Neural cell (in vitro differentiated cells): ENCODE data around the gene VOPP1. TPM values are rescaled to one million over a fixed set of nuclear protein-coding genes. Genes with fewer than 3 reads are reported as not detected.

ENCODE experiments used
- H2AFZ ChIP-seq: fragments of 200-600, 300-800 bp; sonication (generic), shearing (Covaris generic); 2 replicates; pipeline ENCODE4 v1.6.0; 2014; ENCODE audit warnings: low read depth, mild to moderate bottlenecking, antibody characterized with exemption, low read length, moderate library complexity
- H3F3A ChIP-seq: fragments of 200-600 bp; shearing (Covaris generic); 2 replicates; pipeline ENCODE4 v1.6.1; 2016; ENCODE audit warnings: mild to moderate bottlenecking, moderate library complexity, mixed read lengths, antibody characterized with exemption, low read length; ENCODE audit not compliant: insufficient read depth, poor library complexity, severe bottlenecking
- H3K27ac ChIP-seq: fragments of 200-600, 300-800 bp; sonication (generic), shearing (Covaris generic); 2 replicates; pipeline ENCODE4 v1.5.1; 2014; ENCODE audit warnings: mild to moderate bottlenecking, low read length, moderate library complexity
- H3K27me3 ChIP-seq: fragments of 300-800, 200-600 bp; sonication (generic), shearing (Covaris generic); 2 replicates; pipeline ENCODE4 v1.6.0; 2014; ENCODE audit warnings: mild to moderate bottlenecking, low read depth, low read length, moderate library complexity; ENCODE audit not compliant: insufficient read depth
- H3K36me3 ChIP-seq: fragments of 300-800, 200-600 bp; sonication (generic), shearing (Covaris generic); 2 replicates; pipeline ENCODE4 v1.5.1; 2014; ENCODE audit warnings: mild to moderate bottlenecking, antibody characterized with exemption, low read length, moderate library complexity; ENCODE audit not compliant: insufficient read depth
- H3K4me2 ChIP-seq: fragments of 300-800, 200-600 bp; sonication (generic), shearing (Covaris generic); 2 replicates; pipeline ENCODE4 v1.6.0; 2014; ENCODE audit warnings: mild to moderate bottlenecking, low read length
- H3K4me3 ChIP-seq: fragments of 300-800, 200-600 bp; sonication (generic), shearing (Covaris generic); 2 replicates; pipeline ENCODE4 v1.5.1; 2014; ENCODE audit warnings: mild to moderate bottlenecking, low read length, moderate library complexity
- H3K79me2 ChIP-seq: fragments of 200-600 bp; shearing (Covaris generic); replicated peaks from 2 replicates; pipeline ENCODE4 v1.6.0; 2014; ENCODE audit warnings: mild to moderate bottlenecking, low read length, moderate library complexity; ENCODE audit not compliant: insufficient read depth
- H3K9ac ChIP-seq: fragments of 300-800, 200-600 bp; sonication (generic), shearing (Covaris generic); 2 replicates; pipeline ENCODE4 v1.6.1; 2016; ENCODE audit warnings: mild to moderate bottlenecking, low read length, mixed read lengths
- H3K9me2 ChIP-seq: fragments of 200-600 bp; shearing (Covaris generic); 2 replicates; pipeline ENCODE4 v1.6.1; 2016; ENCODE audit warnings: mild to moderate bottlenecking, low read length, mixed read lengths; ENCODE audit not compliant: insufficient read depth
- H3K9me3 ChIP-seq: fragments of 200-600, 300-800 bp; sonication (generic), shearing (Covaris generic); 2 replicates; pipeline ENCODE4 v1.6.1; 2016; ENCODE audit warnings: mild to moderate bottlenecking, mixed run types, low read length, moderate library complexity, mixed read lengths
- H4K20me1 ChIP-seq: fragments of 200-600 bp; shearing (Covaris generic); 2 replicates; pipeline ENCODE4 v1.6.1; 2016; ENCODE audit warnings: mild to moderate bottlenecking, mixed run types; ENCODE audit not compliant: insufficient read depth
- CTCF ChIP-seq: fragments of 450-650 bp; IDR thresholded peaks from 2 replicates; pipeline ENCODE4 v1.5.1; 2014; ENCODE audit warnings: antibody characterized with exemption, mild to moderate bottlenecking, moderate library complexity; ENCODE audit not compliant: poor library complexity, severe bottlenecking
- EP300 ChIP-seq: fragments of 450-650 bp; conservative IDR thresholded peaks from 2 replicates; pipeline ENCODE4 v1.6.1; 2014; ENCODE audit warnings: antibody characterized with exemption, mild to moderate bottlenecking, moderate library complexity; ENCODE audit not compliant: poor library complexity, severe bottlenecking
- EZH2 ChIP-seq: fragments of 200-600, 300-800 bp; shearing (Covaris generic), sonication (generic); IDR thresholded peaks from 2 replicates; pipeline ENCODE4 v1.6.1; 2014; ENCODE audit warnings: antibody characterized with exemption, low read length, borderline replicate concordance, mild to moderate bottlenecking; ENCODE audit not compliant: insufficient read depth, poor library complexity, severe bottlenecking
- MXI1 ChIP-seq: fragments of 450-650 bp; conservative IDR thresholded peaks from 2 replicates; pipeline ENCODE4 v1.6.1; 2014; ENCODE audit warnings: antibody characterized with exemption, mild to moderate bottlenecking; ENCODE audit not compliant: poor library complexity, severe bottlenecking
- POLR2AphosphoS5 ChIP-seq: IDR thresholded peaks from 2 replicates; pipeline ENCODE4 v1.6.1; 2012
- RAD21 ChIP-seq: fragments of 450-650 bp; conservative IDR thresholded peaks from 2 replicates; pipeline ENCODE4 v1.6.1; 2014; ENCODE audit warnings: antibody characterized with exemption, mild to moderate bottlenecking, moderate library complexity
- REST ChIP-seq: IDR thresholded peaks from 2 replicates; pipeline ENCODE4 v1.6.1; 2012; ENCODE audit warnings: borderline replicate concordance
- SMC3 ChIP-seq: fragments of 450-650 bp; conservative IDR thresholded peaks from 2 replicates; pipeline ENCODE4 v1.6.1; 2014; ENCODE audit warnings: antibody characterized with exemption, mild to moderate bottlenecking, moderate library complexity; ENCODE audit not compliant: poor library complexity
- TAF1 ChIP-seq: IDR thresholded peaks from 2 replicates; pipeline ENCODE4 v1.6.1; 2012; ENCODE audit warnings: low read depth
- polyA plus RNA-seq: library from polyadenylated mRNA; depleted of rRNA; stranded (reverse); fragments of >200 nt; gene quantifications from 2 replicates; pipeline ENCODE4 v1.2.3, GENCODE V29; 2014

VOPP1 gene
- polyA plus RNA-seq, 1 donor from 2014 or later: 85.8 TPM

- TF ChIP-seq TAF1 (no peak), SMC3 (no peak), RAD21 (no peak), EP300 (no peak), POLR2AphosphoS5 (no peak), REST (no peak), EZH2 (no peak), MXI1 (no peak), CTCF (no peak)
- no peak overlapping the region for H3K9ac ChIP-seq
- no peaks in the 10 kb centered on the region for H3K9me3 ChIP-seq
- H3K4me3 ChIP-seq: no peak overlapping the region
- no peak overlapping the region for H2AFZ ChIP-seq
- peaks cover 59% of the 10 kb centered on the region for H3K79me2 ChIP-seq
- H3K9me2 ChIP-seq: no peaks in the 10 kb centered on the region
- H3K4me2 ChIP-seq: no peak overlapping the region
- no peaks in the 10 kb centered on the region for H3K36me3 ChIP-seq
- no peaks in the 10 kb centered on the region for H3K27me3 ChIP-seq
- no peaks in the 10 kb centered on the region for H4K20me1 ChIP-seq
- H3F3A ChIP-seq: no peaks in the 10 kb centered on the region
- H3K27ac ChIP-seq: no peak overlapping the region
Measured at GRCh38 chr7:55563596-55564325, 8.5 kb downstream of the VOPP1 start.

- Histone ChIP-seq H4K20me1 (no peaks in the 10 kb centered on the region), H3K9me2 (no peaks in the 10 kb centered on the region), H3K4me3 (no peak overlapping the region), H3K36me3 (no peaks in the 10 kb centered on the region), H3K9ac (no peak overlapping the region), H3K27ac (no peak overlapping the region), H3K4me2 (no peak overlapping the region), H3F3A (no peaks in the 10 kb centered on the region), H3K27me3 (no peaks in the 10 kb centered on the region), H3K9me3 (no peaks in the 10 kb centered on the region), H2AFZ (no peak overlapping the region), H3K79me2 (peaks cover 57% of the 10 kb centered on the region)
- TF ChIP-seq CTCF (no peak), REST (no peak), TAF1 (no peak), SMC3 (no peak), MXI1 (no peak), RAD21 (no peak)
Measured at GRCh38 chr7:55561690-55562089, 10.6 kb downstream of the VOPP1 start.
